ENCODE results near the gene MYH14.

- TF ChIP-seq CTCF (IDR thresholded peaks at IDR 0.05) (no peak), EZH2phosphoT487 (IDR thresholded peaks at IDR 0.05) (no peak)
Measured at GRCh38 chr19:50288954-50289353, 85.5 kb downstream of the MYH14 start.

Measured in neural progenitor cell (in vitro differentiated cells).